PFSK-1 (cell line): ENCODE data around the gene SMYD1.

Experiments
- FOXP2 ChIP-seq: optimal IDR thresholded peaks from 2 replicates; pipeline ENCODE3; 2011; ENCODE audit warnings: borderline replicate concordance, control low read depth, inconsistent platforms; ENCODE audit not compliant: insufficient read depth; ENCODE audit errors: extremely low read length, extremely low read depth
- POLR2AphosphoS5 ChIP-seq: IDR thresholded peaks from 2 replicates; pipeline ENCODE4 v1.6.1; 2012; ENCODE audit warnings: low read depth, mild to moderate bottlenecking, control low read depth, low read length, moderate library complexity
- REST ChIP-seq, 2 experiments: IDR thresholded peaks; 2 replicates each; pipeline versions ENCODE4 v1.6.1 to v1.8.0; 2011 to 2012; ENCODE audit warnings: low read depth in 2 of 2, low read length in 2 of 2, control low read depth in 1 of 2, inconsistent platforms in 1 of 2, mild to moderate bottlenecking in 1 of 2, moderate library complexity in 1 of 2; ENCODE audit not compliant: insufficient read depth in 1 of 2
- SIN3A ChIP-seq: IDR thresholded peaks from 2 replicates; pipeline ENCODE4 v1.6.1; 2012; ENCODE audit warnings: mild to moderate bottlenecking, low read length, moderate library complexity, borderline replicate concordance; ENCODE audit not compliant: insufficient read depth
- TAF1 ChIP-seq: IDR thresholded peaks from 2 replicates; pipeline ENCODE4 v1.6.1; 2012; ENCODE audit warnings: low read length, control low read depth, borderline replicate concordance; ENCODE audit not compliant: insufficient read depth

The SMYD1 gene

GRCh38 chr2:88087763-88088162 lies 20.1 kb downstream of the SMYD1 start:
- TF ChIP-seq POLR2AphosphoS5, result no peak
- TF ChIP-seq SIN3A, result no peak
- TF ChIP-seq FOXP2, result no peak
- no peak for TF ChIP-seq REST (IDR thresholded peaks at IDR 0.05; ENCODE audit: insufficient read depth in 1 of 2, low read depth in 2 of 2, low read length in 2 of 2)
- no peak for TF ChIP-seq TAF1

- TF ChIP-seq FOXP2, result no peak
- TF ChIP-seq POLR2AphosphoS5, result no peak
- no peak for TF ChIP-seq SIN3A
- TF ChIP-seq REST (IDR thresholded peaks at IDR 0.05; ENCODE audit: insufficient read depth in 1 of 2, low read depth in 2 of 2, low read length in 2 of 2), result no peak
- TF ChIP-seq TAF1, result no peak
These were observed 21.4 kb downstream of the SMYD1 start for GRCh38 chr2:88088999-88089398.

GRCh38 chr2:88090446-88091283 lies 23.0 kb downstream of the SMYD1 start:
- TF ChIP-seq REST (IDR thresholded peaks at IDR 0.05; ENCODE audit: insufficient read depth in 1 of 2, low read depth in 2 of 2, low read length in 2 of 2), result no peak
- no peak for TF ChIP-seq TAF1
- no peak for TF ChIP-seq SIN3A
- no peak for TF ChIP-seq FOXP2
- TF ChIP-seq POLR2AphosphoS5, result no peak

- TF ChIP-seq TAF1 (no peak), POLR2AphosphoS5 (no peak), FOXP2 (no peak), REST (IDR thresholded peaks at IDR 0.05; ENCODE audit: insufficient read depth in 1 of 2, low read depth in 2 of 2, low read length in 2 of 2) (no peak), SIN3A (no peak)
These were observed 24.3 kb downstream of the SMYD1 start for GRCh38 chr2:88091943-88092342.
